Thyroid gland (tissue), 4 donors: Measurements from ENCODE around the gene AFF2.

Experiments used
- POLR2A ChIP-seq, 2 donors: fragments of 450-650 bp; IDR thresholded peaks; one replicate each; pipeline ENCODE4 v1.6.1; 2017; ENCODE audit warnings: antibody characterized with exemption in 2 of 2, mild to moderate bottlenecking in 2 of 2, moderate library complexity in 1 of 2
- TF ChIP-seq, protein P1 (sequence below), 6 experiments: fragments of 200-600 bp in 3 of 6; fragments of 450-650 bp in 3 of 6; sonication (generic) in 3 of 6; IDR thresholded peaks; one replicate each; pipeline ENCODE4 v1.5.1; 2016 to 2019; ENCODE audit warnings: antibody characterized with exemption in 6 of 6, mild to moderate bottlenecking in 2 of 6, inconsistent platforms in 1 of 6, moderate library complexity in 1 of 6

DNA sequence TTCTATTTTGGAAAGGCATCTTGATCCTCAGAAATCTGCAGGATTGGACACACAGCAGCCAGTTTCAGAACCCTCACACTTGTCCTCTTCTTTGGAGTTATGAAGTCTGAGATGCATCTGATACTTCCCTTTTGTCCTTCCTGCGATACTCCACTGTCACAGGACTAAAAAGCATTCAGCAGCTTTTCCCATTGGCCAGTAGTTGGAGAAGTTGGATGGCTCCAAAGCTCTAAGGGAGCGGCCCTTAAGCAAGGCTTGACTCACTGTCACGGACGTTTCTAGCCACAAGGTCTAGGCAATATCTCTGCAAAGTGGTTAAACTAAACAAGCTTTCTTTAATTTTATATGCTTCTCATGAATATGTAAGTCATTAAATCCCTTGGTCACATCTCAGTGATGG, 417.0 kb downstream of the AFF2 start:
- TF ChIP-seq, protein P1, sequence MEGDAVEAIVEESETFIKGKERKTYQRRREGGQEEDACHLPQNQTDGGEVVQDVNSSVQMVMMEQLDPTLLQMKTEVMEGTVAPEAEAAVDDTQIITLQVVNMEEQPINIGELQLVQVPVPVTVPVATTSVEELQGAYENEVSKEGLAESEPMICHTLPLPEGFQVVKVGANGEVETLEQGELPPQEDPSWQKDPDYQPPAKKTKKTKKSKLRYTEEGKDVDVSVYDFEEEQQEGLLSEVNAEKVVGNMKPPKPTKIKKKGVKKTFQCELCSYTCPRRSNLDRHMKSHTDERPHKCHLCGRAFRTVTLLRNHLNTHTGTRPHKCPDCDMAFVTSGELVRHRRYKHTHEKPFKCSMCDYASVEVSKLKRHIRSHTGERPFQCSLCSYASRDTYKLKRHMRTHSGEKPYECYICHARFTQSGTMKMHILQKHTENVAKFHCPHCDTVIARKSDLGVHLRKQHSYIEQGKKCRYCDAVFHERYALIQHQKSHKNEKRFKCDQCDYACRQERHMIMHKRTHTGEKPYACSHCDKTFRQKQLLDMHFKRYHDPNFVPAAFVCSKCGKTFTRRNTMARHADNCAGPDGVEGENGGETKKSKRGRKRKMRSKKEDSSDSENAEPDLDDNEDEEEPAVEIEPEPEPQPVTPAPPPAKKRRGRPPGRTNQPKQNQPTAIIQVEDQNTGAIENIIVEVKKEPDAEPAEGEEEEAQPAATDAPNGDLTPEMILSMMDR (IDR thresholded peaks at IDR 0.05) = no peak
- TF ChIP-seq POLR2A (IDR thresholded peaks at IDR 0.05) = no peak
